HEK293 (cell line): ENCODE results near the gene SLC5A10.

ENCODE experiments used
- CTCF ChIA-PET: fragments of 350-600 bp; formaldehyde crosslinking; extraction: SDS; loops from one replicate; lab custom pipeline; 2021; ENCODE audit warnings: antibody characterized with exemption; lab: Yijun Ruan, JAX
- POLR2A ChIA-PET: fragments of 300-600 bp; formaldehyde crosslinking; extraction: SDS; loops from one replicate; lab custom pipeline; 2020; ENCODE audit warnings: antibody characterized with exemption, inconsistent platforms; lab: Yijun Ruan, JAX
- H3K27ac ChIP-seq: fragments of 200-500 bp; sonication (Bioruptor generic); 2 replicates; pipeline ENCODE4 v1.5.1; 2014; ENCODE audit warnings: low read depth, low read length, control low read depth, inconsistent platforms; ENCODE audit errors: extremely low read depth
- H3K36me3 ChIP-seq, 2 experiments: fragments of 200-500 bp in 1 of 2; sonication (Bioruptor generic) in 1 of 2; 1 replicate in 1 of 2; 2 replicates in 1 of 2; pipeline ENCODE4 v1.5.1; 2014 to 2017; ENCODE audit warnings: inconsistent platforms in 2 of 2, low read length in 2 of 2; ENCODE audit not compliant: control insufficient read depth in 2 of 2, insufficient read depth in 1 of 2
- H3K4me1 ChIP-seq: fragments of 200-500 bp; sonication (Bioruptor generic); 2 replicates; pipeline ENCODE4 v1.5.1; 2014; ENCODE audit warnings: mild to moderate bottlenecking, low read length, inconsistent platforms; ENCODE audit not compliant: control insufficient read depth, insufficient read depth
- H3K4me3 ChIP-seq: 2 replicates; pipeline ENCODE4 v1.5.1; 2011; ENCODE audit warnings: low read depth, mild to moderate bottlenecking, control low read depth, low read length, moderate library complexity
- H3K9me3 ChIP-seq: fragments of 200-500 bp; sonication (Bioruptor generic); 2 replicates; pipeline ENCODE4 v1.5.1; 2014; ENCODE audit warnings: low read depth, low read length, inconsistent platforms; ENCODE audit not compliant: control insufficient read depth, insufficient read depth
- MEIS1 ChIP-seq: sonication (generic); formaldehyde crosslinking; IDR thresholded peaks from 2 replicates; pipeline ENCODE4 v1.8.1; 2022; ENCODE audit warnings: missing genetic modification reagents, mild to moderate bottlenecking, borderline replicate concordance
- OSR2 ChIP-seq: fragments of 450-650 bp; formaldehyde crosslinking; IDR thresholded peaks from 2 replicates; pipeline ENCODE4 v1.5.1; 2016; ENCODE audit warnings: missing biosample characterization, missing genetic modification characterization
- PRDM1 ChIP-seq: fragments of 450-650 bp; formaldehyde crosslinking; IDR thresholded peaks from 2 replicates; pipeline ENCODE4; 2016; ENCODE audit warnings: missing biosample characterization, missing genetic modification characterization
- PRDM10 ChIP-seq: fragments of 450-650 bp; formaldehyde crosslinking; IDR thresholded peaks from 2 replicates; pipeline ENCODE4 v1.5.1; 2016; ENCODE audit warnings: missing biosample characterization, missing genetic modification characterization
- SCRT2 ChIP-seq: fragments of 450-650 bp; formaldehyde crosslinking; IDR thresholded peaks from 2 replicates; pipeline ENCODE4 v1.5.1; 2016; ENCODE audit warnings: missing biosample characterization, missing genetic modification characterization
- SP7 ChIP-seq: fragments of 450-650 bp; formaldehyde crosslinking; IDR thresholded peaks from 2 replicates; pipeline ENCODE4 v1.5.1; 2016; ENCODE audit warnings: missing biosample characterization, missing genetic modification characterization
- ZFP3 ChIP-seq: fragments of 450-650 bp; formaldehyde crosslinking; IDR thresholded peaks from 2 replicates; pipeline ENCODE4 v1.5.1; 2016; ENCODE audit warnings: low read depth, missing biosample characterization, missing genetic modification characterization
- ZIC2 ChIP-seq: fragments of 450-650 bp; formaldehyde crosslinking; IDR thresholded peaks from 2 replicates; pipeline ENCODE4 v1.5.1; 2016; ENCODE audit warnings: missing biosample characterization, missing genetic modification characterization
- ZNF121 ChIP-seq: fragments of 450-650 bp; formaldehyde crosslinking; IDR thresholded peaks from 2 replicates; pipeline ENCODE4 v1.5.1; 2016; ENCODE audit warnings: missing biosample characterization, missing genetic modification characterization
- ZNF133 ChIP-seq: fragments of 450-650 bp; formaldehyde crosslinking; IDR thresholded peaks from 2 replicates; pipeline ENCODE4 v1.5.1; 2016; ENCODE audit warnings: missing biosample characterization, missing genetic modification characterization
- ZNF335 ChIP-seq: fragments of 450-650 bp; formaldehyde crosslinking; conservative IDR thresholded peaks from 2 replicates; pipeline ENCODE4 v1.5.1; 2016; ENCODE audit warnings: missing biosample characterization, missing genetic modification characterization
- ZNF473 ChIP-seq: fragments of 450-650 bp; formaldehyde crosslinking; IDR thresholded peaks from 2 replicates; pipeline ENCODE4 v1.5.1; 2017; ENCODE audit warnings: missing biosample characterization, missing genetic modification characterization
- ZNF529 ChIP-seq: fragments of 450-650 bp; formaldehyde crosslinking; IDR thresholded peaks from 2 replicates; pipeline ENCODE4 v1.5.1; 2017; ENCODE audit warnings: missing genetic modification characterization, missing biosample characterization; ENCODE audit not compliant: insufficient replicate concordance
- ZNF555 ChIP-seq: fragments of 450-650 bp; formaldehyde crosslinking; conservative IDR thresholded peaks from 2 replicates; pipeline ENCODE4 v1.5.1; 2017; ENCODE audit warnings: missing biosample characterization, mild to moderate bottlenecking, missing genetic modification characterization, inconsistent platforms
- ZNF600 ChIP-seq: fragments of 450-650 bp; formaldehyde crosslinking; IDR thresholded peaks from 2 replicates; pipeline ENCODE4 v1.5.1; 2016; ENCODE audit warnings: missing biosample characterization, missing genetic modification characterization

SLC5A10 gene

GRCh38 chr17:18932360-18933055, 19.5 kb upstream of the SLC5A10 start:
- Histone ChIP-seq H3K36me3 (peaks cover 25 to 43% of the 10 kb centered on the region in 2 experiments), H3K4me3 (no peak overlapping the region), H3K27ac (no peak overlapping the region), H3K4me1 (no peaks in the 10 kb centered on the region), H3K9me3 (no peaks in the 10 kb centered on the region)
- ChIA-PET POLR2A (no interaction called here), CTCF (no interaction called here)
- TF ChIP-seq ZNF529 (tag by site-specific recombination), result no peak
- TF ChIP-seq ZNF555, result no peak
- TF ChIP-seq ZNF133 (tag by site-specific recombination), result no peak
- TF ChIP-seq ZNF121, result no peak
- TF ChIP-seq SP7 (tag by site-specific recombination), result no peak
- no peak for TF ChIP-seq SCRT2 (tag by site-specific recombination)
- TF ChIP-seq ZNF600 (tag by site-specific recombination), result peak; percentile 66
- peak; percentile 45 for TF ChIP-seq ZIC2 (tag by site-specific recombination)
- TF ChIP-seq ZNF473 (tag by site-specific recombination), result no peak

GRCh38 chr17:18933102-18934058, 18.6 kb upstream of the SLC5A10 start:
- Histone ChIP-seq H3K36me3 (peaks cover 25 to 37% of the 10 kb centered on the region in 2 experiments), H3K27ac (no peak overlapping the region), H3K9me3 (no peaks in the 10 kb centered on the region), H3K4me3 (no peak overlapping the region), H3K4me1 (no peaks in the 10 kb centered on the region)
- TF ChIP-seq ZFP3, result no peak
- TF ChIP-seq MEIS1 (CRISPR knock-in tag), result no peak
- TF ChIP-seq ZNF121, result peak; percentile 82
- ChIA-PET CTCF (no interaction called here), POLR2A (no interaction called here)

- Histone ChIP-seq H3K4me1 (no peaks in the 10 kb centered on the region), H3K4me3 (no peak overlapping the region), H3K9me3 (no peaks in the 10 kb centered on the region), H3K36me3 (no peaks in the 10 kb centered on the region), H3K27ac (no peak overlapping the region)
- POLR2A ChIA-PET, result interaction anchor here (1.3 kb wide), 1 partner anchor 10 kb away, joined by 4 read pairs; no protein-coding TSS in a partner anchor
- CTCF ChIA-PET, result interaction anchor here (1.2 to 2.3 kb wide), 2 partner anchors 10 to 23 kb away, joined by 4 to 9 read pairs; no protein-coding TSS in a partner anchor
- TF ChIP-seq PRDM1 (tag by site-specific recombination) (no peak), ZNF335 (peak; percentile 80), OSR2 (tag by site-specific recombination) (peak; percentile 42; the same call in 1 of the 2 replicates), PRDM10 (peak; percentile 41; the same call in 1 of the 2 replicates)
These were observed 13.8 kb upstream of the SLC5A10 start for GRCh38 chr17:18937981-18938691.
